CD4-positive, alpha-beta T cell treated with Interferon gamma for 1 hour (primary cell): ENCODE results near the gene ITPR1.

Source experiments
- DNase-seq: peaks from one replicate; pipeline ENCODE4 v3.0.0-alpha.2; 2020

ITPR1 gene

DNA sequence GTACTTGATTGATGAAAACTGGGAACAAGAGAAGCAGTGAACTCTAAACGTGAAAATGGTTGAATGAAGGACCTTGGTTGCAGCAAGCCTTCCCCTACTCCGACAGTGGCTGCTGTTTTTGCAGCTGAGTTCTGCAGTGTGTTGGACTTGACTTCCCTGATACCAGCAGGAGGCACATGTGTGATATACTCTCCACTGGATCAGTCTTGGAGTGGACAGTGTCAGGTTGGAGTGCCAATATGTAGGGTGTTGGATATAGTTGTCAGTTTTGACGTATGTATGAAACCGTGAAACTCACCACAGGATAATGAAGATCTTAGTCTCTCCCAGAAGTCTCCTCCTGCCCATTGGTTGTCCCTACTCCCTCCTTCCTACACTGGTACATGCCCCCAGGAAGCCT is 106.5 kb downstream of the ITPR1 start:
- DNase-seq = no peak

DNA sequence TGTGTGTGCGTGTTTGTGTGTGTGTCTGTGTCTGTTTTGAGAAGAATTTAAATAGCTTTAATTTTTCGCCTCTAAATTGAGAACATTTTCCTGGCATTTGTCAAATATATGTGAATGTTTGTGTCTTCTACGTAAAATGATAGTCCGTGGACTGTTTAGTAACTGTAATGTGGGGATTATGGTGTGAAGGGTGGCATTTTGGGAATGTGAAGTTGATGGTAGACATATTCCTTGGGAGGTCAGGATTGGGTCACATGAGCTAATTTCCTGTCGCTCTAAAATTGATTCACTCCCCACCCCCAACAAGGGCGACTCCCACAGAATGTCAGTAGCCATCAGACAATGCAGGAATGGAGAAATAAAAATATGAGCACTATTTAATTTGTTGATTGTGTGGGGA is 107.3 kb downstream of the ITPR1 start:
- DNase-seq = no peak

DNA sequence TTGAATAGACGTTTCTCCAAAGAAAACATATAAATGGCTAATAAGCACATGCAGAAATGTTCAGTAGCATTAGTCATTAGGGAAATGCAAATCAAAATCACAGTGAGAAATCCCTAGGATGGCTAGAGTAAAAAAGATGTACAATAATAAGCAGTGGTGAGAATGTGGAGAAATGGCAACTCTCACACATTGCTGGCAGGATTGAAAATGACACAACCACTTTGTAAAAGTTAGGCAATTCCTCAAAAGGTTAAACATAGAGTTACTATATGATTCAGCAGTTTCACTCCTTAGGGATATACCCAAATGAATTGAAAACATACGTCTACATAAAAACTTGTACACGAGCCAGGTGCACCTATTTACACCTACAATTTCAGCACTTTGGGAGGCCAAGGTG is 108.7 kb downstream of the ITPR1 start:
- DNase-seq = no peak

DNA sequence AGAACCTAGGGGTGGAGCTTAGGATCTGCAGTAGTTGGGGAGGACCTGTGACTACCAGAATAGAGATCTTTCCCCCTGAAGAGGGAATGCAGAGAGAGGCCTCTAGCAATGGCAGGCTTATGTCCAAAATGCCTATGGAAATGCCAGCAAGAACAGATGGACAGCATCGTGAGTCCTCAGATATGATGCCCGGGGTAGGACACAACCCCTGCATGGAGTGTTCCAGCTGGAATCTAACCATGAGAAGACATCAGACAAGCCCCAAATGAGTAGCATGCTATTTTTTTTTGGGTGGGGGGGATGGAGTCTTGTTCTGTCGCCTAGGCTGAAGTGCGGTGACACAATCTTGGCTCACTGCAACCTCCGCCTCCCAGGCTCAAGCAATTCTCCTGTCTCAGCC is 111.5 kb downstream of the ITPR1 start:
- no peak for DNase-seq

DNA sequence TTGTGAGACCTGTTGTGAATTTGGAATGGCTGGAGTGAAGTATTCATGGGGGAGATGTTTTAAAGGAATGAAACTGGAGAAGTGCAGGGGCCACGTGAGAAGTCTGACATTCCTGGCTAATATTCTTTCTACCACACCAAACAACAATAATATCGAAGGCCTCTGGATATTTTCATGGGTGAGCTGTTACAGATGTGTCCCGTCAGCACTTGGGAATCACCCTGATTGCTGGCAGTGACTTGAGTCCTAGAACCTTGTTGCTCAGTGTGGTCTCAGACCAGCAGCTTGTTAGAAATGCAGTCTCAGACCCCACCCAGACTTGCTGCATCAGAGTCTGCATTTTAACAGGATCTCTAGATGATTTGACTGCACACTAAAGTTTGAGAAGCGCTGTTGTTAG is 113.8 kb downstream of the ITPR1 start:
- DNase-seq = no peak

DNA sequence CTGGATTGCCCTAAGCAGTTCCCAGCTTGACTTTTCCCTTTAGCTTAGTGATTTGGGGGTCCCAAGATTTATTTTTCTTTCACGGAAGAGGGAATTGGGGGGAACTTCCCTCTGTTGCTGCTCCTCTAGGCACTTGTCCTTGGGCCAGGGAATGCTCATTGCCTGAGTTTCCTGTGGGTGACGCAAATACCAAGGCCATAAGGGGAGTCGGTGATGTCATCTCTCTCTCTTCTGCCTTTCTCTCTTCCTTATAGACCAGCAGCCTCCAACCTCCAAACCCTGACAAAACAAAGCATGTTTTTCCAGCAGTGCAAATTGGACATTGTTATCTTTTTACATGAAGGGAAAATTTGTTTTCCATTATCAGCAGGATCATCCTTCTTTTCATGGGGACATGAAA is 120.2 kb downstream of the ITPR1 start:
- no peak for DNase-seq

DNA sequence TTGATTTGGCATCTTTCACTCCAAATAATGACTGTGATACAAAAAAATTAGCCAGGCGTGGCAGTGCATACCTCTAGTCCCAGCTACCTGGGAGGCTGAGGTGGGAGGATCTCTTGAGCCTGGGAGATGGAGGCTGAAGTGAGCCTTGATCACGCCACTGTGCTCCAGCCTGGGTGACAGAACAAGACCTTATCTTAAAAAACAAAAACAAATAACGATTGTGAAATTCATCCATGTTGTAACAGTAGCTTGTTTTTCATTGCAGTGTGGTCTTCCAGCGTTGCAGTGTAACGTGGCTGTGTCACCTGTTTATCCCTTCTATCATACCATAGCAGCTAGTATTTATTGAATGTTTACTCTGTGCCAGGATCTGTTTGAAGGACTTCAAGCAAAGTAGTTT is 120.9 kb downstream of the ITPR1 start:
- DNase-seq = no peak

DNA sequence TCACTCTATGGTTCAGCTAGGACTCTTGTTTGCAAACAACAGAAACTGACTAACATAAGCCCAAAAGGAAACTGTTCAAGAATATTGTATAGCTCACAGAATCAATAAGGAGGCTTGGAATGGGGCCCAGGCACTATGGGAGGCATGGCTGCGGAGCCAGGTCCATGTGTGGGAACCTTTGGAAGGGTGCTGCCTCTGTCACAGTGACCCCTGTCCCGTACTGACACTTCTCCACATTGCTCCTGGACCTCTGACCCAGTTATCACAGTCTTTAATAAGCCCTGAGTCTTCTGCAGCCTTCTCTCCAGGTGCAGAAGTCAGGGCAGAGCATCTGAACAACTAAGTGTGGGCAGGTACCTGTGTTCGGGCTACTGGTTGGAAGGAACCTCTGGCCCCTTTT is 121.8 kb downstream of the ITPR1 start:
- no peak for DNase-seq

DNA sequence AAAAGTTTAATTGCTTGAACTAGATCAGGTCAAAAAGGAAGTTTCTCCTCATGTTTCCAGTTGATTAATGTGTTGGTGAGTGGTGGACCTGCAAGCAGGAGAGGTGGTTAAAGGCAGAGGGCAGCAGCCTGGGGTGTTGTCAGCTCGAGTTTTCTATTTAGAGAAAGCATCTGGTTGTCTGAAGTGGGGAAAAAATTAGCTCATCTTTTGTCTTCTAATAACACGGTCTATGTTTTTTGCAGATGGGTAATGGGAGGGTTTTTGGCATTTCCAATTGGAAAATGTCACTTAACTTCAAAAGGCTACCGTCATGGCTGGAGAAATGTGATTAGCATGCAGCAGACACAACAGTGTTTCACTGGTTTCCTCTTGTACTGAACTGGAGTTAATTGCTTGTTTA is 122.6 kb downstream of the ITPR1 start:
- no peak for DNase-seq

DNA sequence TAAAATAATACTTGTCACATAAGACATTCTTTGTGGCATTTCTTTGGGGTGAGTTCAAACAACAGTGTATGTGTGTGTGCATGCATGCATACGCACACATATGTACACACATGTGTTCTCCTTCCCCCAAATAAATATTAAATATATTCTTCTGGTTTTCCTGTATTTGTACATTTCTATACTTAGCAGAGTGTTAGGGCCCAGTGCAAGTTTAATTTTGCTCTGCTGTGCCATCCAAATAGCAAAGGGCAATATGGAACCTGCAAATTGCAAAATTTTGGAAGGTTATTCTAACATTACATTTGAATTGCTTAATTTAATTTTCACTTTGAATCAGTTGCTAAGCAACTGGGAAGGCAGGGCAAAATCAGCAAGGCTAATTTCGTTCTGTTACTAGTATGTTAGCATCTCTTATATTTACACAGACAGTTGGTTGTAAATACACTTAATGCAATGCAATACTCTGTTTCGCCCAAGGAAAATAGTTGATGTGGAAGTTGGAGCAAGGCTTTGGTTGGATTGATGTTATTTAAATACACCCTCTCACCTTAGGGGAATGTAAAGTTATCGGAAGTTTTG is 130.4 kb downstream of the ITPR1 start:
- no peak for DNase-seq

DNA sequence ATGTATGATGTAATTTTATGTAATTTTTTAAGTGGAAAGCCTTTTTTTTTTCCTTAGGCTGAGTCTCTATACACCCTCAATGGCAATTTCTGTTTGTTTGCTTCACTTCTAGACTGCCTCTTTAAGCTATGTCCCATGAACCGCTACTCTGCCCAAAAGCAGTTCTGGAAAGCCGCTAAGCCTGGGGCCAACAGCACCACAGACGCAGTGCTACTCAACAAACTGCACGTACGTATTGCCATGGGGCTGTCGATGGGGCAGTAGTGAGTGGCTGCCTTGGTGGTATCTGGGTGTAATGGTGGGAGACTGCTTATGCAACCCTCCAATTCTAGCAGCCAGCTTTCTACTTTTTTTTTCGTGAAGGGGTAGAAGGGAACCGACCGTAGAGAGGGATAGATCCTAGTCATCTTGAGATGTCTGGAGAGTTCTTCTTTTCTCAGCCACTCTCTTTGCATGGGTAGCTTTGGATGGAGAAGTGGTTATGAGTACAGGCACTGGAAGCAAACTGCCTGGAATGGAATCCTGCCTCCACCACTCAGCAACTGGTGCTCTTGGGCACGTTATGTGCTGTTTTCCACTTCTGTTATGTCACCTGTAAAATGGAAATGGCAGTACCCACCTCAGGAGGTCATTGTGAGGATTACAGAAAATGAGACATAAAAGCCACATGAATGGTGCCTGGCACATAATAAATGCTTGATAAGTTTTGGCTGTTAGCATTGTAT is 134.7 kb downstream of the ITPR1 start:
- no peak for DNase-seq

DNA sequence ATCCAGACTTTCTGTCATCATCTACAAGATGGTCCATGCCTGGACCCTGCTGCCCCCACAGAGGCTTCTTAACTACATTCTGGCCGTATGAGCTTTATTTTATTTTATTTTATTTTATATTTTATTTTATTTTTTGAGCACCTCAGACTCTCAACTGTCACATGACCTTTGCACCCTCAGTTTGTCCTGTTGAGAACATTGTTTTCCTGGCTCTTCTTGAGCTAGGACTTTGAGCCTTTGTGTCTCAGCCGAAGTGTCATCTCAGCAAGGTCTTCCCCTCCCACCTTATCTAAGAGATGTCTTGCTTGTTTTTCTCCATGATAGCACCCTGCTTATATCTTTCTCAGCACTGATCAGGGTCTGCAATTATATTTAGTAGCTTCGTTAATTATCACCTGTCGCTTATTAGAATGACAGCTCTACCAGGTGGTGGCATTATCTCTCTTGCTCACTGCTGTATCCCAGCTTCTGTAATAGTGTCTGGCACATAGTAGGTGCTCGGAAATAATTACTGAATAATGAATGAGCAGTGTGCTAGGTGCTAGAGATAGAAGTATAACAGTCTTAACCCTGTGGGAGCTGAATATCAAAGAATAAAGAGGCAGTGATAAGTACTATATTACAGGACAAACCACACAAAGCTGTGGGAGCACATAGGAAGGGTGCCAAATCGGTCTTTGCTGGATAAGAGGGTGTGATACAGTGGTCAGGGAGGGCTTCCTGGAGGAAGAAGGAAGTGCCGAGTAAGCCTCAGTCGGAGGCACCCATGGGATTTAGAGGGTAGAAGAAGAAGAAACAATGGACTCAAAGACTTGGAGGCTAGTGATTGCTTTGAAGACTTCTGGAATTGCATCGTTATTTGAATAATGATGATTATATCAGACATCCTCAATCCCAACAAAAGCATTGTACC is 136.2 kb downstream of the ITPR1 start:
- no peak for DNase-seq

DNA sequence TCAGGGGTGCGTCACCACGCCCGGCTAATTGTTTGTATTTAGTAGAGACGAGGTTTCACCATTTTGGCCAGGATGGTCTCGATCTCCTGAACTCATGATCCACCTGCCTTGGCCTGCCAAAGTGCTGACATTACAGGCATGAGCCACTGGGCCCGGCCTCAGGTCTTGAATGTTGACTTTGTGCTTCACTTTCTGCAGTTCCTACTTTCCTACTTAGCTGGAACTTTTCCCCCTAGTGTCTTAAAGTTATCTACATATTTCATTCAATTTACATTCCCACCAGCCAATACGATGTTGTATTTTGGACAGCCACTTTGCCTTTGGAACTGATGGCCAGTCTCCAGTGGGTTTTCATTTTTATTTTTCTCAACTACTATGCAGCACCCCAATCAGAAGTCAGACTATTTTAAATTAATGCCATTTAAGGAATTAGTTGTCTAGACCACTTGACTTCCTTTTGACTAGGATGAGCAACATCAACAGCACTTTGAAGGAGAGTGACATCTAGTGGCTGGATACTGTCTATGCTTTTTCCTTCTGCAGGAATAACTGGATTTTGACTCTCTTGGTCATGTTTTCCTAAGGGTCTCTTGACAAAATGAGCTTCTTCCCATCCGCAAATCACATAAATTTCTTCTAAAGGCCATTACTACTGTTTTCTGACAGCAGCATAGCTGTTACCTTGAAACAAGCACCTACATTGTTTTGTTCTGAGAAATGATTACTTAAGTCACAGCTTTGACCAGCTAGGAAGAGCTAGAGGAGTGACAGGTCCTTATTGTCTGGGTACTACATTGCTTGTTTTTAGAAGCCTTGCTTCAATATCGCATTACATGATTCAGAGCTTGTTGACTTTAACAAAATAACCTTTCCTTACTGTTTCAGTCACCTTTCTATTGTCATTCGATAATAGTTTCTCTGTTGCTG is 140.2 kb downstream of the ITPR1 start:
- DNase-seq = no peak

DNA sequence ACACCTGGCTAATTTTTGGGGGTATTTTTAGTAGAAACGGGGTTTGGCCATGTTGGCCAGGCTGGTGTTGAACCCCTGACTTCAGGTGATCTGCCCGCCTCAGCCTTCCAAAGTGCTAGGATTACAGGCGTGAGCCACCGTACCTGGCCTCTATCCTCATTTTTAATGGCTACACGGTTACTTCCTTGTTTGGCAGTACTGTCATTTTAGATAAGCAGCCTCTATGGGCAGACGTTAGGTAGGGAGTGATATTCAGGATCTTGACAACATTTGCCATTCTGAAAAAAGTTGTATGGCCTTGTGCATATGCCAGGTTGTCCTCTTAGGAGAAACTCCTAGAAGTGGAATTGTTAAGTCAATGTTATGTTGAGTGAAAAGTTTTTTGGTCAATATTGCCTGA is 141.7 kb downstream of the ITPR1 start:
- DNase-seq = no peak

DNA sequence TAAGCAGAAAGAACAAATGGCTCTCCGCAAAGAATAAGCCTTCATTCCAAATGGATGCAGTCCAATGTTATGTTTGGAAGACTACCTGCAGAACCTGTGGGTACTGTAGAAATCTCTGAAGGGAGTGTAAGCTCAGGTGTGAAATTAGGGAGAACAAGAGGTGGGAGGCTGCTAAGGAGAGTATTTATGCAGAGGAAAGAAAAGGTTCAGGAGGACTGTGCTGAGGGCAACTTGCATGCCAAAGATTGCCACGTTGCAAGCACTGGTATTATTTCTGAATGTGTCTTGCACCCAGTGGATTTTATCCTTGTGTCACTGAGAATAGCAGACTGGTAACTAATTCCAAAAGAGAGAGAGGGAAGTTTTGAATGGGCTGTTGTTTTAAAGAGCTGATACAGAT is 144.1 kb downstream of the ITPR1 start:
- no peak for DNase-seq

DNA sequence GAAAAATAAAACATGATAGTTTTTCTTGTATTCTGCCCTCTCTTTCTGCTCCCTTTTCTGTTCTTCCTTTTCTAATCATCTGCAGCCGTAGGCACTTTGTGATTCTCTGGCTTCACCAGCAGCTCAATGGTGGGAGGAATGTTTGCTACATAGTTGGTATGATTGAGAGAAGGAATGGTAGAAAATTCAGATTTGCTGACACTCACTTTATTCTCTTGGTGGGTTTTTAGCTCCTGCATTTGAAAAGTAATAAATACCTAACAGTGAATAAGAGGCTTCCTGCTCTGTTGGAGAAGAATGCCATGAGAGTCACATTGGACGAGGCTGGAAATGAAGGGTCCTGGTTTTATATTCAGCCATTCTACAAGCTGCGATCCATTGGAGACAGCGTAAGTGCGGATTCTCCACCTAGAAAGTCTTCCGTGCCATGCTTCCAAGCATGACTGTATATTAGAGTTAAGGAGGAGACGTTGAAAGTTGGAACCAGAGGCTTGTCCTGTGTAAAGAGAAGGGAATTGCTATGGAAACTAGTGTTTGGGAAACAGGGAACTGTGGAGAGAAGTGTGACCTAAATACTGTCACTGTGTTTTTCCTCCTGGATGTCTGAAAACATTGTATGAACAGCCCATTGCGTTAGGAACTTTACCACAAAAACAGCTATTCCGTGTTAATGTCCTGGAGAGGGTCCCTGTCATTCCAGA is 148.9 kb downstream of the ITPR1 start:
- DNase-seq = no peak

DNA sequence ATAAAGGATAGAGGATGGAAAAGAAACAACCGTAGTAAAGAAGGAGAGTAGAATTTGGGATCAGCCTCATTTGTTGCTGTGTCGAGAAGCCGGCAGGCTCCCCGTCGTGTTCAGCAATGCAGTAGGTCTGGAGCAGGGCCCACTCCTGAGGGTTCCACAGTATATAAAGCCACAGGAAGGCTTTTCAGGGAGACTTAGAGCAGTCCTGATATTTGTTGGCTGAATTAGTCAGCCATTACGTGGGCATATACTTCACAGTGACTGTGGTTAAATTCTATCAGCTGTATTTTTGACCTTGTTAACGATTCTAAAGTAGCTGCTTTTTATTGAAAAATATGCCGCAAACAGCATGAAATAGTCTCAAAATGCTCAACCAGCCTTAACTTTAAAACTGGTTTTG is 149.5 kb downstream of the ITPR1 start:
- no peak for DNase-seq

DNA sequence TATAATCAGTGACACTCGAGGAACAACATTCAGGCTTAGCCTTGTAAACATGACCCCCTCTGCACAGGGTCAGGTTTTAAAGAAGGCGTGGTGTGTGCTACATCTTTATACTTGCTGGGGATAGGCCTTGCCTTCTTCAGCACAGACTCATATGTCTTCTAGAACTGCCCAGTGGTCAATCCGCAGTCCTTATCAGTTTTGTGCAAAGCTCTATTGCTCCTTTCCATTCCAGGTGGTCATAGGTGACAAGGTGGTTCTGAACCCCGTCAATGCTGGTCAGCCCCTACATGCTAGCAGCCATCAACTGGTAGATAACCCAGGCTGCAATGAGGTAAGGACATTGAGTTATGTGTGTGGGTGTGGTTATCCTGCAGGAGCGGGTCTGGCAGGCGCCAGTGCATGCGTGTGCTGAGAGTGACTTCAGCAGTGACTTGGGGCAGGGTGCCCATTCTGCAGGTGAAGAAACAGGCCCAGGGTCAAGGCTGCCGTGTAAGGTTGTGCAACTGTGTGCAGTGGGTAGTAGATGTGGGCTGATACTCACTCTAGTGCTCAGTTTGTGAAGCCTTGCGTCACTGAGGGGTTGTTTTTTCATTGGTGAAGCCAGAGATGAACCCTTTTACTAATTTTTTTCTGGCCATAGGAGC is 150.9 kb downstream of the ITPR1 start:
- no peak for DNase-seq

DNA sequence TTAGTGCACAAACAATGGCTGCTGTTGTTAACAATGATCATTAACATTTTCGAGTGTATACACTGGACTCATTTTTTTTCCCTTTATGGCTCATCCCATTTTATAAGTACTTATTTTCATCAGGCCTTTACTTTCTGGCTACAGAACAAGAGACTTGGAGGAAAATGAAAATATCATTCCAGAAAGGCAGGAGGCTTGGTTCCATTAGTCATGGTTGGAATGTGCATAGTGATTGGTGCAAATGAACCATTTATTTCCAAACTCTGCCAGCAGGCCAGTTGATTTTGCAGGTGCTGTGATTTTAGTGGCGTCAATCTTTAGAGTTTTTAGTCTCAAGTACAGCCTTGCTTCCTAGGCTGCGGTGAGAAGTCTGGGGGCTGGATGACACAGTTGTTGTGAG is 151.8 kb downstream of the ITPR1 start:
- no peak for DNase-seq

DNA sequence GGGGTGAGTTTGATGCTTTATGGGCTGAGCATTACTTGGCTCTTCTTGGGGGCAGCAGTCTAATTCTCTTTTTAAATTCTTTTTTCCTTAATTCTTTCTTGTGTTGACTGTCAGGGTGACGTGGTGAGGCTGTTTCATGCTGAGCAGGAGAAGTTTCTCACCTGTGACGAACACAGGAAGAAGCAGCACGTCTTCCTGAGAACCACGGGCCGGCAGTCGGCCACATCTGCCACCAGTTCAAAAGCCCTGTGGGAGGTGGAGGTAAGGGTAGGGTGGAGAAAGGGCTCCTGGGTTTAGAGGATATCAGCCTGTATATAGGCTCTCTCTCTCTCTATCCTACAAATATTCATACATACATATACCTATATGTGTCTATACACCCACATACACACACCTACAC is 152.3 kb downstream of the ITPR1 start:
- no peak for DNase-seq

DNA sequence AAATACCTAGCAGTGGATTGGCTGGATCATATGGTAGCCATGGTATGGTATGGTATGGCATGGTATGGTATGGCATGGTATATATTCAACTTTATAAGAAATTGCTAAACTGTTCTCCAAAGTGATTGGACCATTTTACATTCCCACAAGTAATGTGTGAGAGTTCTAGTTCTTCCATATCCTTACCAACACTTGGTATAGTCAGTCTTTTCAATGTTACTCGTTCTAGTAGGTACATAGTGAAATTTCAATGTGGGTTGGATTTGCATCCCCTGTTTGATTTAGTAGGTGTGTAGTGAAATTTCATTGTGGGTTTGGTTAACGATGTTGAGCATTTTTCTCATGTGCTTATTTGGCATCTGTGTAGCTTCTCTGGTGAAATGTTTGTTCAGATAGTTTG is 154.3 kb downstream of the ITPR1 start:
- DNase-seq = no peak
